Vagina (tissue), 2 donors: Measurements from ENCODE around the gene KCNE1. TPM values are rescaled to one million over a fixed set of nuclear protein-coding genes. Genes with fewer than 3 reads are reported as not detected.

Experiments
- DNase-seq, 2 donors: peaks; one replicate each; pipeline ENCODE4 v3.0.0-alpha.2; 2017; ENCODE audit errors: extremely low spot score in 2 of 2
- H3K27ac ChIP-seq: fragments of 200-600 bp; sonication (generic); one replicate; pipeline ENCODE4 v1.5.1; 2019
- H3K27me3 ChIP-seq: fragments of 200-600 bp; sonication (generic); one replicate; pipeline ENCODE4 v1.5.1; 2019
- H3K36me3 ChIP-seq, 2 donors: fragments of 200-600 bp; sonication (generic); one replicate each; pipeline ENCODE4 v1.5.1; 2017 to 2019
- H3K4me1 ChIP-seq: fragments of 200-600 bp; sonication (generic); one replicate; pipeline ENCODE4 v1.5.1; 2019
- H3K4me3 ChIP-seq, 2 donors: fragments of 200-600 bp; sonication (generic); 1 replicate in 1 of 2; 2 replicates in 1 of 2; pipeline ENCODE4 v1.5.1; 2016 to 2019
- H3K9me3 ChIP-seq: fragments of 200-600 bp; sonication (generic); one replicate; pipeline ENCODE4 v1.5.1; 2019
- CTCF ChIP-seq, 3 experiments: fragments of 450-650 bp in 2 of 3; fragments of 200-600 bp in 1 of 3; sonication (generic) in 1 of 3; IDR thresholded peaks; one replicate each; pipeline ENCODE4 v1.5.1; 2017 to 2019; ENCODE audit warnings: antibody characterized with exemption in 3 of 3, mild to moderate bottlenecking in 2 of 3, moderate library complexity in 2 of 3
- POLR2A ChIP-seq, 2 donors: fragments of 450-650 bp; IDR thresholded peaks; one replicate each; pipeline ENCODE4 v1.6.1; 2017; ENCODE audit warnings: antibody characterized with exemption in 2 of 2, mild to moderate bottlenecking in 2 of 2, moderate library complexity in 2 of 2
- POLR2AphosphoS5 ChIP-seq, 2 donors: sonication (generic); formaldehyde crosslinking; IDR thresholded peaks; one replicate each; pipeline ENCODE4 v1.9.0; 2017; ENCODE audit warnings: antibody characterized with exemption in 2 of 2, mild to moderate bottlenecking in 2 of 2, low read depth in 1 of 2; ENCODE audit not compliant: insufficient read depth in 1 of 2
- intact Hi-C: fragments of 100-400 bp; cut with DNase I; formaldehyde crosslinking; loops from one replicate; pipeline ENCODE4 v1.15.1; 2023
- total RNA-seq: library from RNA; depleted of rRNA; stranded (reverse); fragments of >200 nt; gene quantifications from one replicate; pipeline ENCODE4 v1.2.3, GENCODE V29; 2016

KCNE1 gene
- total RNA-seq, 1 donor from 2014 or later: 2.2 TPM

DNA sequence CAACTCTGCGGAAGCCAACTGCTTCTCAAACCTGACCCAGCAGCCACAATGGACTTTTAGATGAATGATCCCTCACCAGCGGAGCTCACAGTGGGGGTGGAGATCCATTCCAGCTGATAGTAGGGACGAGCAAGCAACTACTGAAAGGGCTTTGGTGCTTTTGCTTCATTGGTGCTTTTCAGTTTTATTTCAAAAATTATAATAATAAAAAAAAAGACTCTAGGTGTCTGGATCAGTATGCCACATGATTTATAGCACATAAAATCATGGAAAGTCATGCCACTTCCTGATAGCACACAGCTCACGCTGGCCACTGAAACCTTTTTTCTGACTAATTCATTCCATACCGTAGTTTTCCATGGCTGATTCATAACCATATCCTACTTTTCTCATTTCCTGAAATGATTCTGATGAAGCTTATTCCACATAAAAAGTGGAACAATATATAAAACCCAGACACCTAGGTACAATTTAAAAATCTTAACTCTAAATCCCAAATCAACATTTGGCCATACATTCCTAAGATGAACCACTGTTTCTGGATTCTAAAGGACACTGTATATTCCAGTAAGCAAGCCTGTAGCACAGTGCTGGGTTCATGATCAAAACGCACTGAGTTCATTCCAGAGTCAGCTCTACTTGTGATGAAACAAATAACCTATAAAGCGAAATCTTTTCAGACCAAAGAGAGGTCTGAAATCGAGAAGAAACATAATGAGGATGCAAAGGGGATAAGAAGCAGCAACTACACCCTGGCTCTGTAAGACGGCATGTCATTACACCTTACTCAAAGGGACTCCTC is 41.3 kb upstream of the KCNE1 start:
- H3K27me3 ChIP-seq: no peaks in the 10 kb centered on the region
- intact Hi-C loops: no loop called here
- H3K4me3 ChIP-seq: no peak overlapping the region
- no peaks in the 10 kb centered on the region for H3K9me3 ChIP-seq
- no peak overlapping the region for H3K27ac ChIP-seq
- peaks cover 17% of the 10 kb centered on the region for H3K4me1 ChIP-seq
- no peaks in the 10 kb centered on the region for H3K36me3 ChIP-seq
- DNase-seq: no peak
- TF ChIP-seq POLR2AphosphoS5 (IDR thresholded peaks at IDR 0.05; ENCODE audit: insufficient read depth in 1 of 2, low read depth in 1 of 2) (peak in 1 of 2 donors; percentile 19), CTCF (IDR thresholded peaks at IDR 0.05) (no peak)

GRCh38 chr21:34552360-34553098 is 40.5 kb upstream of the KCNE1 start:
- intact Hi-C loops: no loop called here
- Histone ChIP-seq H3K4me3 (no peak overlapping the region), H3K4me1 (peaks cover 17% of the 10 kb centered on the region), H3K27me3 (no peaks in the 10 kb centered on the region), H3K36me3 (no peaks in the 10 kb centered on the region), H3K9me3 (no peaks in the 10 kb centered on the region), H3K27ac (no peak overlapping the region)
- DNase-seq: no peak
- TF ChIP-seq CTCF (IDR thresholded peaks at IDR 0.05): no peak
- no peak for TF ChIP-seq POLR2AphosphoS5 (IDR thresholded peaks at IDR 0.05; ENCODE audit: insufficient read depth in 1 of 2, low read depth in 1 of 2)
- TF ChIP-seq POLR2A (IDR thresholded peaks at IDR 0.05): no peak

- TF ChIP-seq POLR2A (IDR thresholded peaks at IDR 0.05): no peak
- TF ChIP-seq CTCF (IDR thresholded peaks at IDR 0.05): no peak
- no peak for TF ChIP-seq POLR2AphosphoS5 (IDR thresholded peaks at IDR 0.05; ENCODE audit: insufficient read depth in 1 of 2, low read depth in 1 of 2)
- no peak overlapping the region for H3K27ac ChIP-seq
- intact Hi-C loops: no loop called here
- no peak for DNase-seq
- no peaks in the 10 kb centered on the region for H3K27me3 ChIP-seq
- no peak overlapping the region for H3K4me3 ChIP-seq
- H3K4me1 ChIP-seq: peaks cover 21% of the 10 kb centered on the region
- no peaks in the 10 kb centered on the region for H3K9me3 ChIP-seq
- no peaks in the 10 kb centered on the region for H3K36me3 ChIP-seq
These were observed 38.3 kb upstream of the KCNE1 start for GRCh38 chr21:34550182-34550799.

DNA sequence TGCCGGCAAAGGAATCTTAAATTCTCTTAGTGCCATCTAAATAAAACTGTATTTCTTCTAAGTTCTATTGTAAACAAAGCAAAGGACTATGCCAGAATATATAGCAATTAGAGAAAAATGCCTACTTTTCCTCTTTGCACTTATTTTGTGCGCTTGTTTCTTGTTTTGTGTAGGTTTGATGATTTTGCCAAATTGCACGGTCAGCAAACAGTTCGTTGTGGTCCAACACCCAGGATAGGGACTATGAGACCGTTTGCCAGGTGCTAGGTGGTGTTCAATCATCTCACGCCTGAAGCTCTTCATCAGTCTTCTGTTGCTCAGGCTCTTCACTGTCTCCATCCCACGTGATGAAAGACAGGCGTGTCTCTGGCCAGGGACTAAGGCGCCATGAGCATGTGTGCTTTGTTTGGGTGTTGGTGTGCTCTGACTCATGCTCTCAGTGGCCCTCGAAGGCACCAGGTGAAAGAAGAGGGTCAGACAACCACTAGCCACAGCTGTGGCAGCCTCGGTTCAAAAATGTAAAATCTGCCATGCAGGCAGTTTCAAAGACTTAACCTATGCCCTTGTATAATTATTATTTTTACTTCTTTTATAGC is 36.9 kb upstream of the KCNE1 start:
- no peaks in the 10 kb centered on the region for H3K36me3 ChIP-seq
- H3K27me3 ChIP-seq: no peaks in the 10 kb centered on the region
- no peak overlapping the region for H3K27ac ChIP-seq
- TF ChIP-seq CTCF (IDR thresholded peaks at IDR 0.05) (no peak), POLR2AphosphoS5 (IDR thresholded peaks at IDR 0.05; ENCODE audit: insufficient read depth in 1 of 2, low read depth in 1 of 2) (no peak), POLR2A (IDR thresholded peaks at IDR 0.05) (no peak)
- no peak for DNase-seq
- H3K4me1 ChIP-seq: peaks cover 27% of the 10 kb centered on the region
- intact Hi-C loops: no loop called here
- no peak overlapping the region for H3K4me3 ChIP-seq
- no peaks in the 10 kb centered on the region for H3K9me3 ChIP-seq
